Hepatocyte (in vitro differentiated cells): ENCODE results near the gene ART1. TPM values are rescaled to one million over a fixed set of nuclear protein-coding genes. Genes with fewer than 3 reads are reported as not detected.

Source experiments
- DNase-seq: peaks from one replicate; pipeline ENCODE4 v3.0.0-alpha.2; 2016; ENCODE audit warnings: low spot score
- H2AFZ ChIP-seq: fragments of 200-600 bp; sonication (generic); 2 replicates; pipeline ENCODE4 v1.6.0; 2016; ENCODE audit warnings: antibody characterized with exemption, mild to moderate bottlenecking
- H3K27ac ChIP-seq: fragments of 200-600 bp; sonication (generic); 2 replicates; pipeline ENCODE4 v1.5.1; 2016; ENCODE audit warnings: mild to moderate bottlenecking
- H3K27me3 ChIP-seq: fragments of 200-600 bp; sonication (generic); 2 replicates; pipeline ENCODE4 v1.6.1; 2016
- H3K36me3 ChIP-seq: fragments of 200-600 bp; sonication (generic); replicated peaks from 2 replicates; pipeline ENCODE4 v1.5.1; 2016; ENCODE audit warnings: low read depth; ENCODE audit not compliant: insufficient read depth
- H3K4me1 ChIP-seq: fragments of 200-600 bp; sonication (generic); 2 replicates; pipeline ENCODE4 v1.5.1; 2016; ENCODE audit warnings: mild to moderate bottlenecking, moderate library complexity; ENCODE audit not compliant: insufficient read depth
- H3K4me2 ChIP-seq: fragments of 200-600 bp; sonication (generic); 2 replicates; pipeline ENCODE4 v1.6.0; 2016
- H3K4me3 ChIP-seq: fragments of 200-600 bp; sonication (generic); 2 replicates; pipeline ENCODE4 v1.5.1; 2016; ENCODE audit warnings: mild to moderate bottlenecking
- H3K79me2 ChIP-seq: fragments of 200-600 bp; sonication (generic); 2 replicates; pipeline ENCODE4 v1.6.0; 2017; ENCODE audit warnings: mild to moderate bottlenecking
- H3K9me2 ChIP-seq: fragments of 200-600 bp; sonication (generic); replicated peaks from 2 replicates; pipeline ENCODE4 v1.6.0; 2017; ENCODE audit warnings: mild to moderate bottlenecking; ENCODE audit not compliant: insufficient read depth
- H3K9me3 ChIP-seq: fragments of 200-600 bp; sonication (generic); 2 replicates; pipeline ENCODE4 v1.5.1; 2016; ENCODE audit warnings: low read depth, mild to moderate bottlenecking
- H4K20me1 ChIP-seq: fragments of 200-600 bp; sonication (generic); 2 replicates; pipeline ENCODE4 v1.6.0; 2016; ENCODE audit warnings: mild to moderate bottlenecking; ENCODE audit not compliant: insufficient read depth, poor library complexity, severe bottlenecking
- EZH2 ChIP-seq: fragments of 200-600 bp; sonication (generic); IDR thresholded peaks from 2 replicates; pipeline ENCODE4 v1.6.1; 2016; ENCODE audit warnings: antibody characterized with exemption, mild to moderate bottlenecking, borderline replicate concordance
- EZH2phosphoT487 ChIP-seq: fragments of 200-600 bp; sonication (generic); IDR thresholded peaks from one replicate; pipeline ENCODE4 v1.6.1; 2018; ENCODE audit warnings: antibody characterized with exemption, mild to moderate bottlenecking, low read depth, moderate library complexity; ENCODE audit not compliant: unreplicated experiment, severe bottlenecking
- WGBS: methylation state at CpG from one replicate; pipeline ENCODE4 v1.1.6; 2016; ENCODE audit warnings: low lambda C conversion rate; ENCODE audit errors: missing lambda C conversion rate; 5-methylcytosine and 5-hydroxymethylcytosine counted together
- polyA plus RNA-seq: library from polyadenylated mRNA; unstranded; fragments of >200 nt; fragmentation: Nextera tagmentation; extraction: Ambion mirVana; gene quantifications from 2 replicates; pipeline ENCODE4 v1.2.1, GENCODE V29; 2016
- total RNA-seq: library from RNA; depleted of rRNA; stranded (reverse); fragments of >200 nt; gene quantifications from 2 replicates; pipeline ENCODE4 v1.2.3, GENCODE V29; 2014
- TF ChIP-seq, protein P1 (sequence below): fragments of 200-600 bp; sonication (generic); IDR thresholded peaks from 2 replicates; pipeline ENCODE4 v1.5.1; 2016; ENCODE audit warnings: antibody characterized with exemption, mild to moderate bottlenecking; ENCODE audit not compliant: poor library complexity

Gene ART1
- total and polyA plus RNA-seq, 2 experiments from 2014 or later: not detected

GRCh38 chr11:3605771-3606203, 39.1 kb upstream of the ART1 start:
- H3K27ac ChIP-seq: no peak overlapping the region
- no peaks in the 10 kb centered on the region for H3K9me2 ChIP-seq
- no peak overlapping the region for H3K4me2 ChIP-seq
- H3K36me3 ChIP-seq: no peaks in the 10 kb centered on the region
- H2AFZ ChIP-seq: no peak overlapping the region
- no peaks in the 10 kb centered on the region for H3K27me3 ChIP-seq
- WGBS: 58% methylated on average over 5 of the region's 5 CpGs
- TF ChIP-seq EZH2 (no peak), EZH2phosphoT487 (no peak)
- TF ChIP-seq, protein P1, sequence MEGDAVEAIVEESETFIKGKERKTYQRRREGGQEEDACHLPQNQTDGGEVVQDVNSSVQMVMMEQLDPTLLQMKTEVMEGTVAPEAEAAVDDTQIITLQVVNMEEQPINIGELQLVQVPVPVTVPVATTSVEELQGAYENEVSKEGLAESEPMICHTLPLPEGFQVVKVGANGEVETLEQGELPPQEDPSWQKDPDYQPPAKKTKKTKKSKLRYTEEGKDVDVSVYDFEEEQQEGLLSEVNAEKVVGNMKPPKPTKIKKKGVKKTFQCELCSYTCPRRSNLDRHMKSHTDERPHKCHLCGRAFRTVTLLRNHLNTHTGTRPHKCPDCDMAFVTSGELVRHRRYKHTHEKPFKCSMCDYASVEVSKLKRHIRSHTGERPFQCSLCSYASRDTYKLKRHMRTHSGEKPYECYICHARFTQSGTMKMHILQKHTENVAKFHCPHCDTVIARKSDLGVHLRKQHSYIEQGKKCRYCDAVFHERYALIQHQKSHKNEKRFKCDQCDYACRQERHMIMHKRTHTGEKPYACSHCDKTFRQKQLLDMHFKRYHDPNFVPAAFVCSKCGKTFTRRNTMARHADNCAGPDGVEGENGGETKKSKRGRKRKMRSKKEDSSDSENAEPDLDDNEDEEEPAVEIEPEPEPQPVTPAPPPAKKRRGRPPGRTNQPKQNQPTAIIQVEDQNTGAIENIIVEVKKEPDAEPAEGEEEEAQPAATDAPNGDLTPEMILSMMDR: no peak
- no peak for DNase-seq
- H3K9me3 ChIP-seq: no peaks in the 10 kb centered on the region
- no peak overlapping the region for H3K4me3 ChIP-seq
- H4K20me1 ChIP-seq: no peaks in the 10 kb centered on the region
- no peaks in the 10 kb centered on the region for H3K79me2 ChIP-seq
- H3K4me1 ChIP-seq: no peaks in the 10 kb centered on the region

GRCh38 chr11:3609416-3610265, 35.3 kb upstream of the ART1 start:
- H2AFZ ChIP-seq: no peak overlapping the region
- H4K20me1 ChIP-seq: no peaks in the 10 kb centered on the region
- H3K79me2 ChIP-seq: no peaks in the 10 kb centered on the region
- 54% methylated on average over 7 of the region's 7 CpGs for WGBS
- no peak overlapping the region for H3K27ac ChIP-seq
- H3K36me3 ChIP-seq: no peaks in the 10 kb centered on the region
- H3K9me2 ChIP-seq: no peaks in the 10 kb centered on the region
- H3K9me3 ChIP-seq: no peaks in the 10 kb centered on the region
- no peaks in the 10 kb centered on the region for H3K4me1 ChIP-seq
- H3K27me3 ChIP-seq: no peaks in the 10 kb centered on the region
- H3K4me2 ChIP-seq: no peak overlapping the region
- no peak for TF ChIP-seq EZH2phosphoT487
- TF ChIP-seq, protein P1: peak; percentile 71
- H3K4me3 ChIP-seq: no peak overlapping the region
- DNase-seq: peak; percentile 63

DNA sequence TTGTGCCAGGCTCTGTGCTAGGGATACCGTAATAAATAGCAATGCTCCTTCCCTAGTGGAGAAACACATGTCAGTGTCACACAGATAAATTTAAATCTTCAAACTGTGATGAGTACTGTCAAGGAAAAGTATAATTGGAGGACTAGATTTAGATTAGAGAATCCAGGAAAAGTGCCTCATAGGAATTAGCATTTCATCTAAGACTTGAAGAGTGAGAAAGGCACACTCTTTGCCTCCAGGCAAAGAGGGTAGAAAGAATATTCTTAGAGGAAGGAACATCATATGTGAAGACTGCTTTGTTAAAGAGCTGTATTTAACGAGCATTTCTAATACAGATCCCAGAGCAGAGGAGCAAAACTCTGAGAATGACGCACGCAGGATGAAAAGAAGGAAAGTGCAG, 34.1 kb upstream of the ART1 start:
- Histone ChIP-seq H4K20me1 (no peaks in the 10 kb centered on the region), H2AFZ (no peak overlapping the region), H3K4me2 (no peak overlapping the region), H3K9me2 (no peaks in the 10 kb centered on the region), H3K36me3 (no peaks in the 10 kb centered on the region), H3K79me2 (no peaks in the 10 kb centered on the region), H3K27ac (no peak overlapping the region), H3K27me3 (no peaks in the 10 kb centered on the region), H3K4me1 (no peaks in the 10 kb centered on the region), H3K4me3 (no peak overlapping the region), H3K9me3 (no peaks in the 10 kb centered on the region)
- WGBS: 84% methylated on average over 4 of the region's 4 CpGs
- no peak for TF ChIP-seq EZH2
- TF ChIP-seq, protein P1: no peak
- TF ChIP-seq EZH2phosphoT487: no peak
- DNase-seq: no peak
